OCI-LY3 (cell line): ENCODE data around the gene ATG10.

Experiments used
- H2AFZ ChIP-seq: fragments of 200-600, 300-600 bp; shearing (Covaris generic); 2 replicates; pipeline ENCODE4 v1.6.0; 2014; ENCODE audit warnings: antibody characterized with exemption, low read depth, low read length
- H3K27ac ChIP-seq: fragments of 200-600, 300-600 bp; sonication (generic); 2 replicates; pipeline ENCODE4 v1.5.1; 2014; ENCODE audit warnings: mild to moderate bottlenecking, low read length, moderate library complexity, mixed read lengths
- H3K27me3 ChIP-seq: fragments of 200-600, 300-600 bp; sonication (generic); 2 replicates; pipeline ENCODE4 v1.6.1; 2014; ENCODE audit warnings: low read depth, low read length, mixed read lengths
- H3K36me3 ChIP-seq: fragments of 200-600, 300-600 bp; sonication (generic); replicated peaks from 2 replicates; pipeline ENCODE3; 2014; ENCODE audit warnings: low read depth, low read length, mixed read lengths
- H3K4me1 ChIP-seq: fragments of 300-600, 200-600 bp; sonication (generic); 2 replicates; pipeline ENCODE4 v1.6.1; 2014; ENCODE audit warnings: low read length, mixed read lengths
- H3K4me2 ChIP-seq: fragments of 200-600, 300-600 bp; sonication (generic); 2 replicates; pipeline ENCODE4 v1.6.1; 2014; ENCODE audit warnings: low read length, mixed read lengths
- H3K4me3 ChIP-seq: fragments of 300-600, 200-600 bp; sonication (generic); 2 replicates; pipeline ENCODE4 v1.5.1; 2014; ENCODE audit warnings: antibody characterized with exemption, mild to moderate bottlenecking, low read length, moderate library complexity
- H3K79me2 ChIP-seq: fragments of 300-600, 200-600 bp; shearing (Covaris generic); 2 replicates; pipeline ENCODE4 v1.6.1; 2014; ENCODE audit warnings: mild to moderate bottlenecking, low read length, mixed read lengths
- H3K9ac ChIP-seq: fragments of 300-600, 200-600 bp; shearing (Covaris generic); 2 replicates; pipeline ENCODE4 v1.6.0; 2014; ENCODE audit warnings: mild to moderate bottlenecking, low read length, moderate library complexity
- H3K9me3 ChIP-seq: fragments of 200-600, 300-600 bp; shearing (Covaris generic); 2 replicates; pipeline ENCODE4 v1.6.1; 2014; ENCODE audit warnings: low read length, mixed read lengths; ENCODE audit not compliant: insufficient read depth
- H4K20me1 ChIP-seq: fragments of 200-600, 300-600 bp; sonication (generic); 2 replicates; pipeline ENCODE4 v1.6.1; 2016; ENCODE audit warnings: low read length, mixed read lengths; ENCODE audit not compliant: insufficient read depth
- EZH2phosphoT487 ChIP-seq: fragments of 200-600 bp; shearing (Covaris generic); IDR thresholded peaks from 2 replicates; pipeline ENCODE4 v1.6.1; 2018; ENCODE audit warnings: antibody characterized with exemption, mixed run types, low read depth
- TF ChIP-seq, protein P1 (sequence below): fragments of 200-600, 300-600 bp; sonication (generic); IDR thresholded peaks from 2 replicates; pipeline ENCODE4 v1.5.1; 2014; ENCODE audit warnings: antibody characterized with exemption, low read length, low read depth

ATG10 gene

DNA sequence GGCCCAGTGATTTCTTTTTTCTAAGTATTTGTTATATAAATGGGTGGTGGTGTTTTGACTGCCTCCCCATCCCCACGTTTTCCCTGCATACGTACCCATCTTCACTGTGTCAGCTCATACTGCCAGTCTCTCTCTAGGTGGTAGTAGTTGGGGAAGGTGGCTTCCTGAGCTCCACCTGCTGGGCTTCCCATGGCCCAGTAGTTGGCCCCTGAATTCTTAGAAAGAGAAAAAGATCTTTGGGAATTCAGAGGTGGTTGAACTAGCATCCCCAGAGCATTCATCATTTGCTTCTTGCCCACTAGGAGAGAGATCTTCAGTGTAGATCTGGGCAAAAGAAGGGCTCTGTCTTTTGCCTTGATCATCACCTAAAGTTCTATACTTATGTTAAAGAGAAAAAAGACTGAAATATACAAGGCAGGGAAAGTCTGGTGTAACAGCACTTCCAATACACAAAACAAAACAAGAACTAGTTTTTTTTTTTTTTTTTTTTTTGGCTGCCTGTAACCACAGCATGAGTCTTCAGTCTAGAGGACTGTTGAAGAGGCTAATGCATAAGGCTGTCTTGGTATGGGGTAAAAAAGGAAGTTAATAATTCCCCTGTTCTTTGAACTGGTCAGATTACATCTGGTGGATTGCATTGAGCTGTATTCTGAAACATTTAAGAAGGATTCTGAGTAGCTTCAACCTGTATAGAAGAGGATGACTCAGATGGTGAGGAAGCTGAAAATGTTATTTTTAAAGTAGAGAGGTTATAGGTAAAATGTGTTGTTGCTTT lies 128.7 kb downstream of the ATG10 start:
- no peak for TF ChIP-seq EZH2phosphoT487
- TF ChIP-seq, protein P1, sequence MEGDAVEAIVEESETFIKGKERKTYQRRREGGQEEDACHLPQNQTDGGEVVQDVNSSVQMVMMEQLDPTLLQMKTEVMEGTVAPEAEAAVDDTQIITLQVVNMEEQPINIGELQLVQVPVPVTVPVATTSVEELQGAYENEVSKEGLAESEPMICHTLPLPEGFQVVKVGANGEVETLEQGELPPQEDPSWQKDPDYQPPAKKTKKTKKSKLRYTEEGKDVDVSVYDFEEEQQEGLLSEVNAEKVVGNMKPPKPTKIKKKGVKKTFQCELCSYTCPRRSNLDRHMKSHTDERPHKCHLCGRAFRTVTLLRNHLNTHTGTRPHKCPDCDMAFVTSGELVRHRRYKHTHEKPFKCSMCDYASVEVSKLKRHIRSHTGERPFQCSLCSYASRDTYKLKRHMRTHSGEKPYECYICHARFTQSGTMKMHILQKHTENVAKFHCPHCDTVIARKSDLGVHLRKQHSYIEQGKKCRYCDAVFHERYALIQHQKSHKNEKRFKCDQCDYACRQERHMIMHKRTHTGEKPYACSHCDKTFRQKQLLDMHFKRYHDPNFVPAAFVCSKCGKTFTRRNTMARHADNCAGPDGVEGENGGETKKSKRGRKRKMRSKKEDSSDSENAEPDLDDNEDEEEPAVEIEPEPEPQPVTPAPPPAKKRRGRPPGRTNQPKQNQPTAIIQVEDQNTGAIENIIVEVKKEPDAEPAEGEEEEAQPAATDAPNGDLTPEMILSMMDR, result no peak
- H3K4me1 ChIP-seq, result peaks cover 10% of the 10 kb centered on the region
- H4K20me1 ChIP-seq, result no peaks in the 10 kb centered on the region
- no peak overlapping the region for H3K9ac ChIP-seq
- H3K27ac ChIP-seq, result no peak overlapping the region; the same call in 1 of the 2 replicates
- no peak overlapping the region for H3K4me3 ChIP-seq
- H3K27me3 ChIP-seq, result no peaks in the 10 kb centered on the region
- H2AFZ ChIP-seq, result no peak overlapping the region
- no peaks in the 10 kb centered on the region for H3K36me3 ChIP-seq
- no peaks in the 10 kb centered on the region for H3K79me2 ChIP-seq
- H3K9me3 ChIP-seq, result no peaks in the 10 kb centered on the region
- H3K4me2 ChIP-seq, result 0 out of 2 replicates have a peak overlapping the region, but pooled peaks have one; percentile 14

DNA sequence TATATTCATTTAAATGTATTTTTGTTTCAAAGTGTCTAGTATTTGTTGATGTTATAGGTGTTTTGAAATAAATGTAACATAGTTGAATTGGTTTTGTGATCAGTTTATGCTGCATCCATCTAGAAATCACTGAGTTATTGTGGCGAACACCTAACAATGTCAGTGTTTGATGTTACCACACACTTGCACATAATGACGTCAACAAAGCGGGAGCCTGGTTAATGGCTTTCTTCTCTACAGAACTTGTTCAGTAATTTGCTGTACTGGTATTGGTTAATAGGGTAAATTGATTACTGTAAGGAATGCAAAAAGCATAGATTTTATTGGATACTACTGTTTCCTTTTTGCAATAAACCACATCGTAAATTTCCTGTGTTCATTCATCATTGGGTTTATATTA lies 133.0 kb downstream of the ATG10 start:
- Histone ChIP-seq H4K20me1 (no peaks in the 10 kb centered on the region), H2AFZ (no peak overlapping the region), H3K79me2 (no peaks in the 10 kb centered on the region), H3K27ac (no peak overlapping the region), H3K27me3 (no peaks in the 10 kb centered on the region), H3K4me2 (no peak overlapping the region), H3K36me3 (no peaks in the 10 kb centered on the region), H3K9me3 (no peaks in the 10 kb centered on the region), H3K4me3 (no peak overlapping the region), H3K9ac (no peak overlapping the region), H3K4me1 (peaks cover 10% of the 10 kb centered on the region)
- TF ChIP-seq EZH2phosphoT487, result no peak
- TF ChIP-seq, protein P1, result no peak

DNA sequence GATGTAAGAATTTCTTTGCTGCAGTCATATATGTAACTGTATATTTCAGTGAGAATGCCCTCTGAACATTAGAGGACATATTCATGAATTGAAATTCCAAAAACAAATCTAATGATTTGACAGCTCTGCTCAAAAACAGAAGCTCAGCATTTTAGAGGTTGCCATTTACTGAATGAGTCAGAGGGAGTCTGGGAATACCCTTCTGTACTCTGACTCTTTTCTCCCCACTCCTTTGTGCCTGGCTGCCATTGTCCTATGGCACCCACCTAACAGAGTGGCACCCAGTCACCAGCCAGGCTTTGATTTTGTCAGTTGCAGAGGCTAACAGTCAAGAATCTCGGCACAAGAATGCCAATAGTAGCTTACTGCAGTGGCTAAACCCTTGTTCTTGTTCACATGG lies 133.6 kb downstream of the ATG10 start:
- no peak for TF ChIP-seq EZH2phosphoT487
- TF ChIP-seq, protein P1, result no peak
- peaks cover 7% of the 10 kb centered on the region for H3K4me1 ChIP-seq

DNA sequence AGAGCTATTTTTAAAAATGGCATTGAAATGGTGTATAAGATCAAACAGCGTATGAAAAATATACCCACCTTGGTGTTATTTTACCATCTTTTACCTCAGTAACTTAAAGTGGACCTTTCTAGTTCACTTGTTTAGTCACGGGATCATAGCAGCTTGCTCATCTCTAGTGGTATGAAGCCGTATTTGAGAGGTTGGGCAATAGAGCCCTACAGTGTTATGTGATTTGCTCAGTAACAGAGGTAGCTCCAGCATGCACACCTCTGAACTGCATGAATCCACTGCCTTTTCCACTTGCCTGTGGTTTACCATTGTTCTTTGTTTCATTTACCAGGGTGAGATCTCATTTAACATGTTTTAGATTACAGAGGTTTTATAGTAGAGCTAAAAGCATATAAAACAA lies 134.4 kb downstream of the ATG10 start:
- peaks cover under 1% of the 10 kb centered on the region; the same call in 1 of the 2 replicates for H3K4me1 ChIP-seq
- H4K20me1 ChIP-seq, result no peaks in the 10 kb centered on the region
- H3K4me3 ChIP-seq, result no peak overlapping the region
- no peak overlapping the region for H3K27ac ChIP-seq
- no peak overlapping the region for H3K9ac ChIP-seq
- no peaks in the 10 kb centered on the region for H3K36me3 ChIP-seq
- no peak overlapping the region for H3K4me2 ChIP-seq
- H2AFZ ChIP-seq, result no peak overlapping the region
- no peaks in the 10 kb centered on the region for H3K9me3 ChIP-seq
- no peaks in the 10 kb centered on the region for H3K79me2 ChIP-seq
- H3K27me3 ChIP-seq, result no peaks in the 10 kb centered on the region
- TF ChIP-seq, protein P1, result no peak
- no peak for TF ChIP-seq EZH2phosphoT487

More for the DNA sequence above, 133.6 kb downstream of the ATG10 start:
- no peak overlapping the region for H2AFZ ChIP-seq
- H3K9ac ChIP-seq, result no peak overlapping the region
- H3K27ac ChIP-seq, result no peak overlapping the region
- no peaks in the 10 kb centered on the region for H3K79me2 ChIP-seq
- H3K4me3 ChIP-seq, result no peak overlapping the region
- H3K9me3 ChIP-seq, result no peaks in the 10 kb centered on the region
- H3K36me3 ChIP-seq, result no peaks in the 10 kb centered on the region
- H3K27me3 ChIP-seq, result no peaks in the 10 kb centered on the region
- no peaks in the 10 kb centered on the region for H4K20me1 ChIP-seq
- H3K4me2 ChIP-seq, result no peak overlapping the region
